HG03175 (cell line): ENCODE results near the gene EHBP1L1.

Source experiments
- ATAC-seq: cut with Tn5 transposase; IDR thresholded peaks from one replicate; pipeline ENCODE4 v1.9.1; 2021; ENCODE audit warnings: mild to moderate bottlenecking, moderate library complexity; ENCODE audit not compliant: unreplicated experiment

EHBP1L1 gene

DNA sequence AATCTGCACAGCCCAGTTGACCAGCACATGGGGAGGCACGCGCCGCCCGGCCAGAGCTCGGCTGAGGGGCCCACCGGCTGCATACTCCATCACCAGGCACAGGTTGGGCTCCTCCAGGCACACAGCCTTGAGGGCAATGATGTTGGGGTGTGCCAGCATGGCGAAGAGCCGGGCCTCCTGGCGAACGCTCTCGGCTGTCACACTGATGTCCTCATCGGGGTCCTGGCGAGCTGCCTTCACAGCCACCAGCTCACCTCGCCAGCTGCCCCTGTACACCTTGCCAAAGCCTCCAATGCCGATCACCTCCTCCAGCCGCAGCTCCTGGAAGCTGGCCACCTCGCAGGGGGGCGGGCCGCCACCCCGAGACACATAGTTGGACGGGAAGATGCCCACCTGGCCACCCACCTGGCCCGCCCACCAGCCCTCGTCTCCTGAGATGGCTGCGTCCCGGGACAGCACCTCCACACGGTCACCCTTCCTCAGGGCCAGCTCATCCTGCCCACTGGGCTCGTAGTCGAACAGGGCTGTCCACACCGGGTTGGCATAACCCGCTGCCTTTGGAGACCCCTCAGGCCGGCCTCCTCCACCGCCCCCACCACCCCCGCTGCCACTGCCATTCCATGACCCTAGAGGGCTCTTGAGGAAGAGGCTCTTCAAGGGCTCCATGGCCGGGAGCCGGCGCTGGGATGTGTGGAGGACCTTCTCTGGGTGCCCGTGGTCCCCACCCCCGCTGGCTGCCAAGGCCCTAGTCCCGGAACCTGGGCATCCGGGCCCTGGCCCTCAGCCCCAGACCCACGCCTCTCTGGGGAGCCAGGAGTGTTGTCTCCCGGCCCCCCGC is 37.5 kb downstream of the EHBP1L1 start:
- no peak for ATAC-seq

DNA sequence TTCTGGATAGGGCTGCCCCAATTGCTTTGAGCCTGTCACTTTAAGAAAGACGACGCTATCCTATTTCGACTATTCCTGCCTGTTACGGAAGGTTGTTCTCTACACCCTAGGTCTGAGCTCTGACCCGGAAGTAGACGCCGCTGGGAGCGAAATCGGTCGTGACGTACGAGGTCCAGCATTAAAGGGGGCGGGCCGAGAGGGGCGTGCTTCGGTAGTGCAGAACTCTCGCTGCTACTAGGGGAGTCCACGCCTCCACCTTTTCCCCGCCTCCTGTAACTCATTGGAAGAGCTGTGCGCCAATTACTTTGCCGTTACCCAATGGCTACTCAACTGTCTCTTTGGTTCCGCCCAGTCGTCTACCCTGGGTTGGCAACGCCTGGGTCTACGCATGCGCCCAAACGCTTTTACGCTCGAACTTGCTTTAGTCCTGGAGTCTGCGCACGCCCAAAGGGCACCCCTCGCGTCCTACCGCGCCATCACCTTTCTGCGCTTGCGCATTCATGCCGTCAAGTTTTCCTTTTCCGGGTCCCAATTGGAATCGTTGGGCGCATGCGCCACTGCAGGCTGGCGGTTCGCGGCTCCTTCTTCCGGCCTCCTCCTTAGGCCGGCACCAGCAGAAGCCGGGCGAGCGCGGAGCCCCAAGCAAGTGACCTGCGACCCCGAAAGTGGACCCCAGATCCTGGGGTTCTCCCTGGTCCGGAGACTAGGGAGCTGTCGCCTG is 39.5 kb downstream of the EHBP1L1 start, which contains the start of gene PCNX3:
TSS of gene PCNX3 (plus strand) at position 548 of the 721 bp plus-strand sequence. CDS start 536 bp downstream, outside the sequence.
- ATAC-seq, result peak; percentile 85

DNA sequence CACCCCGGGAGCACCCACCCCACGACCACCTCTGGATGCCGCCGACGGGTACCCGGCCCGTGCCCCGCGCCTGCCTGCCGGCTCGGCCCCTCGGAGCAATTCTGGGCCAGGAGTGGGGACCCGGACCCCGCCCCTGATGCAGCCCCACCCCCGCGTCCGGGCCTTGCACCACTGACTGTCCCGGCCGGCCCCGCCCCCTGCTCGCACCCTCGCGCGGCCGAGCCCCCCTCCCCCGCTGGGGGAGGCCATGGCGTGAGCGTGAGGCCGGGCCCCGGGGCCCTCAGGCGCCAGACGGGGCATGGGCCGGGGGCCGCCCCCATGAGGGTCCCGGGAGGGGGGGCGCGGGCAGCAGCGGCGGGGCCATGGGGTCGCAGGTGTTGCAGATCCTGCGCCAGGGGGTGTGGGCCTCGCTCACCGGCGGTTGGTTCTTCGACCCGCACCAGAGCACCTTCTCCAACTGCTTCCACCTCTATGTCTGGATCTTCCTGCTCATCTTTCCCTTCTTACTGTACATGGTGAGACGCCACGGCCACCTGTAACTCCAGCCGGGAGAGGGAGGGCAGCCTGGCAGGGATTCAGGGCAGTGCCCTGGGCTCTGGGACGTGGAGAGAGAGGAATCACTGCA is 40.2 kb downstream of the EHBP1L1 start:
- peak; percentile 1 for ATAC-seq

DNA sequence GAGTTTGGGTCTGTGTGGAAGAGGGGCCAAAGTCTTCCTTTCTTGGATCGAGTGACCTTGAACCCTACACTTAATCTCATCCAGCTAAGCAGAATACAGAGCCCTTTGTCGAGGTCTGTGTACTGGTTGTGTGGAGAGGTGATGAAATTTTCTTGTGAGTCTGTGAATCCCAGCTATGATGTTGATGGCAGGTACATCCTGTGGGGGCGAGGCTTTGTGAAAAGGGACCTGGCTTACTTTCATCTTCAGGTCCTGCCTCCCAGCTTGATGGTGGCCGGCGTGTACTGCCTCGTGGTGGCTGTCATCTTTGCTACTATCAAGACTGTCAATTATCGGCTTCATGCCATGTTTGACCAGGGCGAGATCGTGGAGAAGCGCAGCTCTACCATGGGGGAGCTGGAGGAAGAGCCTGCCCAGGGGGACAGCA is 40.7 kb downstream of the EHBP1L1 start:
- ATAC-seq, result no peak

DNA sequence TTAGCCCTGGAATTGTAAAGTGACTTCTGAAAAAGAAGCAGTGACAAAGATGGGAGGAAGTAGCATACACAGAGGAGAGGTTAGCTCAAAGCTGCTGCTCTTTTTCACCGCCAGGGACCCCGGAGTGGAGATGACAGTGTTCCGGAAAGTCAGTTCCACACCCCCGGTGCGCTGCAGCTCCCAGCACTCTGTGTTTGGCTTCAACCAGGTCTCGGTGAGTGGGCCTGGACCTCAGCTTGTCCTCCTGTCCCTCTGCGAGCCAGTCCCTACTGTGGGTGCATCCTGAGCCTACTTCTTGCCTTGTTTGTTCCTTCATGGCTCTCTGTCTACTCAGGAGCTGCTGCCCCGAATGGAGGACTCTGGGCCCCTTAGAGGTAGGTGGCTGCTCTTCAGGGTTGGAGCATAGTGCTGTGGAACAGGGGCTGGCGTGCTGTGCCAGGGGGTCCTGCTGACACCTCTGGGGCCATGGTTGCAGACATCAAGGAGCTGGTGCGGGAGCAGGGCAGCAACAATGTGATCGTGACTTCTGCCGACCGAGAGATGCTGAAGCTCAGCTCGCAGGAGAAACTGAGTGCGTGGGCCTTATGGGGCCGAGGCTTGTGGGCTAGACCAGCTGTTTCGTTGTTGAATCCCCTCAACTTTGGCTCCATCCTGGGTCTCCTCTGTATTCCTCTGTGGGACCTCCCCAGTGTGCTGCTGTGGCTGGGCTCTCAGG is 41.4 kb downstream of the EHBP1L1 start:
- ATAC-seq, result no peak

DNA sequence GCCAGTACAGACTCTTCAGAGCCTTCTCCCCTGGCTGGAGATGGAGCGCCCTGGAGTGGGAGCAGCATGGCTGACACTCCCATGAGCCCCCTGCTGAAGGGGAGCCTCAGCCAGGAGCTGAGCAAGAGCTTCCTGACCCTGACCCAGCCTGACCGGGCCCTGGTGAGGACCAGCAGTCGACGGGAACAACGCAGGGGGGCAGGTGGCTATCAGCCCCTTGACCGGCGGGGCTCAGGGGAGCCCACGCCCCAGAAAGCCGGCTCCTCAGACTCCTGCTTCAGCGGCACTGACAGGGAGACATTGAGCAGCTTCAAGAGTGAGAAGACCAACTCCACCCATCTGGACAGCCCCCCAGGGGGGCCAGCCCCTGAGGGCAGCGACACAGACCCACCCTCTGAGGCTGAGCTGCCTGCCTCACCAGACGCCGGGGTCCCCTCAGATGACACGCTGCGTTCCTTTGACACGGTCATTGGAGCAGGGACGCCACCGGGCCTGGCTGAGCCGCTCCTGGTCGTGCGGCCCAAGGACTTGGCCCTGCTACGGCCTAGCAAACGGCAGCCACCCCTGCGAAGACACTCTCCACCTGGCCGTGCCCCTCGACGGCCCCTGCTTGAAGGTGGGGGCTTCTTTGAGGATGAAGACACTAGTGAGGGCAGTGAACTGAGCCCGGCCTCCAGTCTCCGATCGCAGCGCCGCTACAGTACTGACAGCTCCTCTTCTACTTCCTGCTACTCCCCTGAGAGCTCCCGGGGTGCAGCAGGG is 42.3 kb downstream of the EHBP1L1 start:
- no peak for ATAC-seq

DNA sequence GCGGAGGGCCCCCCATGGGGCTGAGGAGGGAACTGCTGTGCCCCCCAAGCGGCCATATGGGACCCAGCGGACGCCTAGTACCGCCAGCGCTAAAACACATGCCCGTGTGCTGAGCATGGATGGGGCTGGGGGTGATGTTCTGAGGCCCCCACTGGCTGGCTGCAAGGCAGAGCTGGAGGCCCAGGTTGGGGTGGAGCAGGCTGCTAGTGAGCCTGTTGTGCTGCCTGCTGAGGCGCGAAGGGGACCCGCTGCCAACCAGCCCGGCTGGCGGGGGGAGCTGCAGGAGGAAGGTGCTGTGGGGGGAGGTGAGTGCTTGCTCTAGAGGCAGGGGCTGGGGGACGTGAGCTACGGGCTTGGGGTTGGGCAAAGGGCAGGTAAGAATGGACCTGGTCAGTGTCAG is 42.9 kb downstream of the EHBP1L1 start:
- ATAC-seq, result no peak

DNA sequence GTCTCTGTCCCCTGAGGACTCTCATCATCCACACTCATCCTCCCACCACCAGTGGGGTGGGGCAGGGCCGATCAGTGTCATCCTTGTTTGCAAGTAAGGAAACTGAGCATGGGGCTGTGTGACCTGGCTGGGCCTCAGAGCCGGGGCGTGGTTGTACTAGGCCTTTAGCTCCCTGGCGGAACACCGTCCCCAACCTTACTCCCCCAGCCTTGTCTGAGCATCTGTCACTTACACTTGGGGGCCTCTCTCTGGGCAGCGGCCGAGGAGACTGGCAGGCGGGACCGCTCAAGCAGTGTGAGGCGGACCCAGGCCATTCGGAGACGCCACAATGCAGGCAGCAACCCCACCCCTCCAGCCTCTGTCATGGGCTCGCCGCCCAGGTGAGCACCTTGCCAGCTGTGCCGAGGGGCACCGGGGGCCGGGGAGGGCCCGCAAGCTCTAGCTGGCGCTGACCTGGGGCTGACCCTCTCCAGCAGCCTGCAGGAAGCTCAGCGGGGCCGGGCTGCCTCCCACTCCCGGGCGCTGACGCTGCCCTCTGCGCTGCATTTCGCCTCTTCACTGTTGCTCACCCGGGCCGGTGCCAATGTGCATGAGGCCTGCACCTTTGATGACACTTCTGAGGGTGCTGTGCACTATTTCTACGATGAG is 43.6 kb downstream of the EHBP1L1 start:
- no peak for ATAC-seq

DNA sequence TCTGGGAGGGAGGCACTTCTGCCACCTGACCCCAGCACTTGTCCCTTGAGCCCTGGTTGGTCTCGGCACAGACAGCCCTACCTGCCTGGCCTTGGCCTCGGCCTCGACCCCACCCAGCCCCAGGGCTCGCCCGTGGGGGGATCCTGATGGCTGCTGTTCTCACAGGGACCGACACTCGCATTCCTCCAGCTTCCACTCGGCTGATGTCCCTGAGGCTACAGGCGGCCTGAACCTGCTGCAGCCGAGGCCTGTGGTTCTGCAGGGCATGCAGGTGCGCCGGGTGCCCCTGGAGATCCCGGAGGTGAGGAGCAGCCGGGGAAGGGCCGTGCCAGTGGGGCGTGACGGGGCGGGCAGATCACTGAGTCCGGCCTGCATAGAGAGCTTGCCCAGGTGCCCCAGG is 44.8 kb downstream of the EHBP1L1 start:
- no peak for ATAC-seq

DNA sequence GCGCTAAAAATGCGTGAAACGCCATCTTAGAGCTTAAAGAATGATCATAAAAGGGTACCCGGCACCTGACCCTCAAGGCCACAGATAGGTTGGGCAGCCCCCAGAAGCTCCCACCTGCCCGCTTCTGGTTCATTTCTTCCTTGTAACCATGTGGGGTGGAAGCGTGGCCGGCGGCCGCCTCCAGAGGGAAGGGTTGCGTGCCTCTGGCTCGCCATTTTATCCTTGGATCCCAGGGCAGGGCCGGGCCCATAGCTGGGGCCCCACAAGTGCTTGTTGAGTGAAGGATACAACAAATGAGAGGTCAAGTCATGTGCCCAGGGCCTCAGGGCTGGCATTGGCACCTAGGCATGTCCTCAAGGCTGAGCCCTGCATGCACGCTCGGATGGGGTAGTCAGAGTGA is 45.6 kb downstream of the EHBP1L1 start:
- no peak for ATAC-seq

DNA sequence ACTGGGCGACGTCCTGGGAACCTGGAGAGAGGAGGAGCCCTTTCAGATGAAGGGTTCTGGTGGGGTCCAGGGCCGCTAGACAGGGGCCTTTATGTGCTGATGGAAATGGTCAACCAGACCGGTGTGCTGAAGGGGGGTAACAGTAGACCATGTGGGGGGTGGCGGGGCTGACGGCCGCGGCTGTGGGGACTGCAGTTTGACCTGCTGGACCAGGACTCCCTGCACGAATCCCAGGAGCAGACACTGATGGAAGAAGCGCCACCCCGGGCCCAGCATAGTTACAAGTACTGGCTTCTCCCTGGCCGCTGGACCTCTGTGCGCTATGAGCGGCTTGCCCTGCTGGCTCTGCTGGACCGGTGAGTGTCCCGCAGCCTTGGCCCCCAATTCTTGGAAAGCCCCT is 46.2 kb downstream of the EHBP1L1 start:
- no peak for ATAC-seq

DNA sequence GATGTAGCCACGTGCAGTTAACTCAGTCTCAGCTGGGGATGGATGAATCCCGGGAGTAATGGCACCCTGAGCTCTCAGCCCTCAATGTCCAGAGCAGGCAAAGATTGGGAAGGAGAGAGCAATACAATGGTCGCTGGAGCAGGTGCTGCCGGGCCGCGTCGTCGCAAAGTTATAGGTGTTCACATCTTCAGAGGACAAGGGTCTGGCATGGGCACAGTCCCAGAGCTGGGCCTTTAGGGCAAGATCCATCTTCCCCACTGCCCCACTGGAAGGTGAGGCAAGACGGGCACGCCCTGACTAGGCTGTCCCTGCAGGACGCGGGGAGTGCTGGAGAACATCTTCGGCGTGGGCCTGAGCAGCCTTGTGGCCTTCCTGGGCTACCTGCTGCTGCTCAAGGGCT is 47.3 kb downstream of the EHBP1L1 start:
- no peak for ATAC-seq

DNA sequence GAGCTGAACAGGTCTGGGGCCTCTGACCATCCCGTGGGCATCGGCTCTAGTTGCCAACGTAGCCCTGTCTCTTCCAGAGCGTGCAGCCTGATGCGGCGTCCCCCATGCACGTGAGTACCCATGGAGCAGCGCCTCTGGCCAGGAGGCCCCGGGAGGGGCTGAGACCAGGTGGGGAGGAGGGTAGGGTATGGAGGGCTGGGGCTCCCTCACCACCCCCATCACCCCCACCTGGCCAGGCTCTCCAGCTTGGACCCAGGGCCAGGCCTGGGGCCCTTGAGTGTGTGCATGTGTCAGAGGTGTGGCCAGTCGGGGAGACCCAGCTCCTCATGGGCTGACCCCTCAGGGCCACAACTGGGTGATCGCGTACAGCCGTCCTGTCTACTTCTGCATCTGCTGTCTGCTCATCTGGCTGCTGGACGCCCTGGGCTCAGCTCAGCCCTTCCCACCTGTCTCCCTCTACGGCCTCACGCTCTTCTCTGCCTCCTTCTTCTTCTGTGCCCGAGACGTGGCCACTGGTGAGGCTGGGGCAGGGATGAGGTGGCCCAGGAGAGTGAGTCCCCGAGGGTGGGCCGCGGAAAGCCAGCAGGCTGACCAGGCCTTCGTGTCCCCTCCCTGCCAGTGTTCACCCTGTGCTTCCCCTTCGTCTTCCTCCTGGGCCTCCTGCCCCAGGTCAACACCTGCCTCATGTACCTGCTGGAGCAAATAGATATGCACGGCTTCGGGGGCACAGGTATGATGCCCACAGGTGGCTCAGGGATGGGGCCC is 48.2 kb downstream of the EHBP1L1 start:
- no peak for ATAC-seq

DNA sequence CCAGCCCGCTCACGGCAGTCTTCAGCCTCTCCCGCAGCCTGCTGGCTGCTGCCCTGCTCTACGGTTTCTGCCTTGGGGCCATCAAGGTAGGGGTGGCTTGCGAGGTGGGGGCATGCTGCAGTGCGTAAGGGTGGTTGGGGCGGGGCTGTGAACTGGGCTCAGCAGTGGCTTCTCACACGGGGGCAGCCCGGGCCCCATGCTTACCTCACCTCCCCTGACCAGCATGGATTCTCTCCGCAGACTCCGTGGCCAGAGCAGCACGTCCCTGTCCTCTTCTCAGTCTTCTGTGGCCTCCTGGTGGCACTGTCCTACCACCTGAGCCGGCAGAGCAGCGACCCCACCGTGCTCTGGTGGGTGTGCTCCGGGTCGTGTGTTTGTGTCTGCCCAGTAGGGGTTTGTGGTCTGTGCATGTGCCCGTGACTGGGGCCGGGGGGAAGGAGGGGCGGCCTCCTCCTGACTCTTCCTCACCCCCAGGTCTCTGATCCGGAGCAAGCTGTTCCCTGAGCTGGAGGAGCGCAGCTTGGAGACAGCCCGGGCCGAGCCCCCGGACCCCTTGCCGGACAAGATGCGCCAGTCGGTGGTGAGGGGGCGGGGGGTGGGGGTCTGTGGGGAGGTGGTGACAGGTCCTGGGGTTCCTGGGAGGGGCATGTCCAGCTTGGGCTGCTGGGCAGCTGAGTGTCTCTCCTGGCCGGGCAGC is 49.2 kb downstream of the EHBP1L1 start:
- no peak for ATAC-seq

DNA sequence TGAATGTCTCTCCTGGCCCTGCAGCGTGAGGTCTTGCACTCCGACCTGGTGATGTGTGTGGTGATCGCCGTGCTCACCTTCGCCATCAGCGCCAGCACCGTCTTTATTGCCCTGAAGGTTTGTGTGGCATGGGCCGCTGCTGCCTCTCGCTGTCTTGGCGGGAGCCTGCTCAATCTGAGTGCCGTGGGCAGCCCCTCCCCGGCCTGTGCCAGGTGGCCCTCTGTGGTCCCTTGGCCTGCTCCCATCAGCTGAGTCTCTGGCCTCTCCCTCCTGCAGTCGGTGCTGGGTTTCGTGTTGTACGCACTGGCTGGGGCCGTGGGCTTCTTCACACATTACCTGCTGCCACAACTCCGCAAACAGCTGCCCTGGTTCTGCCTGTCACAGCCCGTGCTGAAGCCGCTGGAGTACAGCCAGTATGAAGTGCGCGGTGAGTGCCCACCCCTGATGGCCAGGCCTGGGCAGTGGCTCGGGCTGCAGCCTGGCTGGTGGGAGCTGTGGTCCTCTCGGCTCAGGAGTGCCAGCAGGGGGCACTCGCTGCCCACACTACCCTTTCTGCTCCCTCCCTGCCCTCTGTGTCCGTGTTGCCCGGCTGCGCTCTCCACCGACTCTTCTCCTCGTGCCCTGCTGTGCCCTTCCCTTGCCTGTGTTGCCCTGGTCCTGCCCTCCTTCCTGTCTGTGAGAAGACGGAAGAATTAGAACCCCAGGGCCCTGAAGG is 49.9 kb downstream of the EHBP1L1 start:
- ATAC-seq, result no peak

DNA sequence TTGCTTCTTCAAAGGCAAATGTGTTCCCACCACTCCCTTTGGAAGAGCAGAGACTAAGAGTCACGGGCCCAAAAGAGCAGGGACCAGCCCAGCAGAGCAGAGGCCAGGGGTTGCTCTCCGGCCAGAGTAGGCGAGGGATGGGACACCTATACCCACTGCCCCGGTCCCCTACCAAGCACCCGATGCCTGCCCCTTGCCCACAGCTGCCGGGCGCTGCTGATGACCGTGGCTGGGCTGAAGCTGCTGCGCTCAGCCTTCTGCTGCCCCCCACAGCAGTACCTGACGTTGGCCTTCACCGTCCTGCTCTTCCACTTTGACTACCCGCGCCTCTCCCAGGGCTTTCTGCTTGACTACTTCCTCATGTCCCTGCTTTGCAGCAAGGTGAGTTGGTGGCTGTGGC is 51.3 kb downstream of the EHBP1L1 start:
- ATAC-seq, result no peak

DNA sequence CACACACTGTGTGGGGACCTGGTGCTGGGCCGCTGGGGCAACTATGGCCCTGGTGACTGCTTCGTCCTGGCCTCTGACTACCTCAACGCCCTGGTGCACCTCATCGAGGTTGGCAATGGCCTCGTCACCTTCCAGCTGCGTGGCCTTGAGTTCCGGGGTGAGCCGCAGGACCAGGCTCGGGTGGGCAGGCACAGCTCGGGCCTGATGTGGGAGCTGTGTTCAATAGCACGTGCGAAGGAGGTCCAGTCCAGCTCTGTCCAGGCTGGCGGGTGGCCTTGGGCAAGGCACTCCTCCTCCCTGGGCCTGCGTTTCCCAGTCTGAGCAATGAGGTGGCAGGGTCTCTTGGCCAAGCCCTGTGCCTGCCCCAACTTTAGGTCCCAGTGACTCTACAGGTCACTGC is 53.7 kb downstream of the EHBP1L1 start:
- ATAC-seq, result no peak

DNA sequence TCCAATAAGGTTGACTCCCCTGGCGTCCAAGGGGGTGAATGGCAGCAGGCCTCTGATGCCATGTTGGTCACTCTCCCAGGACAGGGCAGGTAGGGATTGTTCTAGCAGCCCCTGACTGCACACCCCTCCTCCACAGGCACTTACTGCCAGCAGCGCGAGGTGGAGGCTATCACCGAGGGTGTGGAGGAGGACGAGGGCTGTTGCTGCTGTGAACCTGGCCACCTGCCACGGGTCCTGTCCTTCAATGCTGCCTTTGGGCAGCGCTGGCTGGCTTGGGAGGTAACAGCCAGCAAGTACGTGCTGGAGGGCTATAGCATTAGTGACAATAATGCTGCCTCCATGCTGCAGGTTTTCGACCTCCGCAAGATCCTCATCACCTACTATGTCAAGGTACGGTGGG is 54.4 kb downstream of the EHBP1L1 start:
- ATAC-seq, result no peak
